ENCODE measurements around the gene CHD5.

DNA sequence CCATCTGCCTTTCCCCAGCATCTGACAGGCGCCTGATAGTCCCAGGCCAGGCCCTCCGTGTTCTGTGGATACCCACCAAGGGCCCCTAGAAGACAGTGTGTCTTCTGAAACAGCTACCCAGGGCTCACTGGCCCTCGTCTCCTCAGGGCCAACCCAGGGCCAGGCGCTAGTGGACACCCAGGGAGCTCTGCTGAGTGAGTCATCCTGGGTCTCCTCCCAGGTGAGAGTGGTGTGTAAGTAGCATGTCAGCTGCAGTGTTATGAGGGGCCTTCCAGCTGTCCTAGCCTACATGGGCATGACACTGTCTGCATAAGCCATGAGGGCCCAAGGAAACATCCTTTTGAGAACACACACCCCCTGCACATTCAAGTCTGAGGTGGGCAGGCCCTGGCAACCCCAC, 36.7 kb downstream of the CHD5 start:
- TF ChIP-seq, protein P1, sequence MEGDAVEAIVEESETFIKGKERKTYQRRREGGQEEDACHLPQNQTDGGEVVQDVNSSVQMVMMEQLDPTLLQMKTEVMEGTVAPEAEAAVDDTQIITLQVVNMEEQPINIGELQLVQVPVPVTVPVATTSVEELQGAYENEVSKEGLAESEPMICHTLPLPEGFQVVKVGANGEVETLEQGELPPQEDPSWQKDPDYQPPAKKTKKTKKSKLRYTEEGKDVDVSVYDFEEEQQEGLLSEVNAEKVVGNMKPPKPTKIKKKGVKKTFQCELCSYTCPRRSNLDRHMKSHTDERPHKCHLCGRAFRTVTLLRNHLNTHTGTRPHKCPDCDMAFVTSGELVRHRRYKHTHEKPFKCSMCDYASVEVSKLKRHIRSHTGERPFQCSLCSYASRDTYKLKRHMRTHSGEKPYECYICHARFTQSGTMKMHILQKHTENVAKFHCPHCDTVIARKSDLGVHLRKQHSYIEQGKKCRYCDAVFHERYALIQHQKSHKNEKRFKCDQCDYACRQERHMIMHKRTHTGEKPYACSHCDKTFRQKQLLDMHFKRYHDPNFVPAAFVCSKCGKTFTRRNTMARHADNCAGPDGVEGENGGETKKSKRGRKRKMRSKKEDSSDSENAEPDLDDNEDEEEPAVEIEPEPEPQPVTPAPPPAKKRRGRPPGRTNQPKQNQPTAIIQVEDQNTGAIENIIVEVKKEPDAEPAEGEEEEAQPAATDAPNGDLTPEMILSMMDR (IDR thresholded peaks at IDR 0.05): no peak
- TF ChIP-seq POLR2A (IDR thresholded peaks at IDR 0.05): no peak
